Coronary artery (tissue), 2 donors: ENCODE measurements around the gene KRT33B.
"Not testable (repeated sequence)": the region's sequence is repeated elsewhere in the genome, so short reads cannot be mapped to it uniquely, and the experiment has no call there.

Experiments
- DNase-seq: peaks from one replicate; pipeline ENCODE4 v3.0.0-alpha.2; 2017; ENCODE audit warnings: low spot score
- H3K27ac ChIP-seq, 2 donors: fragments of 200-600 bp; sonication (generic); one replicate each; pipeline ENCODE4 v1.5.1; 2016 to 2019
- H3K4me3 ChIP-seq: fragments of 200-600 bp; sonication (generic); 2 replicates; pipeline ENCODE4 v1.5.1; 2016; ENCODE audit warnings: mild to moderate bottlenecking, moderate library complexity
- CTCF ChIP-seq: fragments of 200-600 bp; sonication (generic); IDR thresholded peaks from one replicate; pipeline ENCODE4 v1.5.1; 2019; ENCODE audit warnings: antibody characterized with exemption

Gene KRT33B

DNA sequence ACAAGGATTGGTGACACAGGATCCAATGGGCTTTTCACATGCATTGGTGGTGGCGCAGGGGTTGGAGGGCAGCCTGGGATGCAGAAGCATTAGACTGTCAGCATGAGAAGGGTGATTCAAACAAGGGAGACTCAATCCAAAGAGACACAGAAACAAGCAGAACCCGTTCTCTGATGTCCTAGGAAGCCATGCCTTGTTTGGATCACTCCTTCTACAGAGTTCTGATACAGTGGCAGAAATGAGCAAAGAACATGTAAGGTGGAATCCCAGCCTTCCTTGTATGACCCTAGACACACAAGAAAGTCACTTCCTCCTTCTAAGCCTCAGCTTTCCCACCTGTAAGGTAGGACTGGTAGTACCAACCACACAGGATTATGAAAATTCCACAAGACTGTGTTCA is 5.7 kb downstream of the KRT33B start:
- no peak for TF ChIP-seq CTCF
- Histone ChIP-seq H3K27ac (no peak overlapping the region), H3K4me3 (no peak overlapping the region)
- DNase-seq: no peak

DNA sequence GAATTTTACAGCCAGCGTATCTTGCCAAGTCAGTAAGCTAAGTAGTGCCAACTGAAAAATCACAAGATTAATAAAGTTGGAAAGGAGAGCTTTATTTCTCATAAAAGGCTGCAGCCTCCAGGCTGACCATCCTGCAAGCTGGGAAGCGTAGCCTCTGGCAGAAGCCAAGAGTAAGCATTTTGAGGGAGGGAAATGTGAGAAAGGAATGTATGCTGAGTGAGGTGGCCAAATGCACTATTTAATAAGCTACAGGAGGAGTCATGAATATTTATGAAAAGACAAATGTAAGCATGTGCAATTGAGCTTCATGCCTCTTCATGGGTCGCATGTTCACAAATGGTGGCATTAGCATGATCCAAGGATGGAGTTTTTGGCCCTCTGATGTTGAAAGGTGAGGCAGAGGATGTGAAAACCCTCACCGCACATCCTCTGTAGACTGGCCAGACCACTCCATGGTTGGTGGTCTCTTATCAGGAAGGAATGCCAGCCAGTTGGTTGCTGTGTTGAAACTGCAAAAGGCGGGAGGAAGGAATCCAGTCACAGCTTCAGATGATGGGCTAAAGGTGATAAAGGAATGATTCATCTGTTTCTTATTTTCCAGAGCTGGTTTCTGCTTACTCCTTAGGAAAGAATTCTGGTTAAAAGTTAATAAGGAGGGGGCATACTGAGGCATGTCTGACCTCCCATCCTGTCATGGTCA is 9.2 kb downstream of the KRT33B start:
- Histone ChIP-seq H3K4me3 (no peak overlapping the region), H3K27ac (no peak overlapping the region)
- TF ChIP-seq CTCF: no peak
- DNase-seq: no peak

- H3K4me3 ChIP-seq: no peak overlapping the region
- no peak overlapping the region for H3K27ac ChIP-seq
- no peak for TF ChIP-seq CTCF
- no peak for DNase-seq
Observed at GRCh38 chr17:41354536-41354935, 15.1 kb downstream of the KRT33B start.

- Histone ChIP-seq H3K4me3 (no peak overlapping the region), H3K27ac (no peak overlapping the region)
- no peak for DNase-seq
- no peak for TF ChIP-seq CTCF
Observed at GRCh38 chr17:41352597-41353366, 16.8 kb downstream of the KRT33B start.

DNA sequence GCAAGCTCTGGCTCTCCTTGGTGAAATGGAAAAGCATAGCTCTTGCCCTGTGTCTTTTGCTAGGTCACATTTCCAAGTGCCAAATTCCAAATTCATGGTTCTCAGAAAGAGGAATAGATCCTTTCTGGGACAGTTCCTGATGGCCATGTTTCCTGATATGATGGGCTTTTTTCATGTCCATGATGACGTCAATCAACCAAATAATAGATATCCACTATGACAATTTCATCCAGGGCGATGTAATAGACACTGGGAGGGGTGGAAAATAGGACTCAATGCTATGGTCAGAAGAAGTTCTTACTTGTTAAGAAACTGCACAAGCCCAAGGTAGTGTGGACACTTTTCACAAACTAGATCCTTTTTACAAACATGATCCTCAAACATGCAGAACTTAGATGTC is 18.4 kb downstream of the KRT33B start:
- Histone ChIP-seq H3K4me3 (no peak overlapping the region), H3K27ac (no peak overlapping the region)
- DNase-seq: no peak
- no peak for TF ChIP-seq CTCF

DNA sequence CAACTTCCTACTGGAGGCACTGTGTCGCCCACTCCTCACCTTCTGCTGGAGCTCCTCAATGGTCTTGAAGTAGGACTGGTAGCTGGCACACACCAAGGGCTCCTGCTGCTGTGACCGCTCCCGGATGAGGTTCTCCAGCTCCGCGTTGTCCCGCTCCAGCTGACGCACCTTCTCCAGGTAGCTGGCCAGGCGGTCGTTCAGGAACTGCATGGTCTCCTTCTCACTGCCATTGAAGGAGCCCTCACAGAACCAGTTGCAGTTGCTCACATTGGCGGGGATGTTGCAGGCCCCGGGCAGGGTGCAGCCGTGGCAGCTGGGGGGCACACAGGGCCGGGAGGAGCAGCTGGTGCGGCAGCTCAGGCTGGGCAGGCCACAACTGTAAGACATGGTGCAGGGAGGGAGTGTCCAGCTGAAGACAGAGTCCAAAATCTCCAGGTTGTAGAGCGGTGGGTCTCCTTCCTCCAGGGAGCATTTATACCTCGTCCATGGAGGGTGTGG is 19.2 kb downstream of the KRT33B start, which contains the start of gene KRT33A:
TSS of gene KRT33A (minus strand) at position 448 of the 498 bp plus-strand sequence. CDS start at position 387, 61 bp downstream.
- not testable (repeated sequence) for H3K4me3 ChIP-seq, H3K27ac ChIP-seq, DNase-seq

- DNase-seq: no peak
- Histone ChIP-seq H3K27ac (no peak overlapping the region), H3K4me3 (no peak overlapping the region)
- no peak for TF ChIP-seq CTCF
Observed at GRCh38 chr17:41347869-41348760, 21.5 kb downstream of the KRT33B start.

- H3K4me3 ChIP-seq, DNase-seq, H3K27ac ChIP-seq: not testable (repeated sequence)
Observed at GRCh38 chr17:41346421-41346820, 23.2 kb downstream of the KRT33B start.
